ENCODE results near the gene FOXD3. TPM values are rescaled to one million over a fixed set of nuclear protein-coding genes. Genes with fewer than 3 reads are reported as not detected.

FOXD3 gene
- total RNA-seq, 2 experiments from 2014 or later, result not detected

GRCh38 chr1:63307196-63307794, 15.1 kb upstream of the FOXD3 start:
- Mint-ChIP-seq H3K9me3 (ENCODE audit: insufficient read depth) (no peaks in the 10 kb centered on the region), H3K27me3 (ENCODE audit: low read depth) (peaks cover 17% of the 10 kb centered on the region), H3K36me3 (ENCODE audit: low read depth) (no peaks in the 10 kb centered on the region), H3K27ac (no peak overlapping the region), H3K4me3 (no peak overlapping the region), H3K4me1 (ENCODE audit: low read depth) (no peaks in the 10 kb centered on the region)
- no peak for DNase-seq
- no peak for ATAC-seq
- ChIA-PET POLR2A (no interaction called here), CTCF (no interaction called here)

- no peak overlapping the region for H3K4me3 Mint-ChIP-seq
- ATAC-seq, result no peak
- peaks cover 35% of the 10 kb centered on the region for H3K4me1 Mint-ChIP-seq (ENCODE audit: low read depth)
- peaks cover 4% of the 10 kb centered on the region for H3K9me3 Mint-ChIP-seq (ENCODE audit: insufficient read depth)
- no peak for DNase-seq
- CTCF ChIA-PET, result interaction anchor here (1.0 to 2.9 kb wide), 4 partner anchors 10 to 36 kb away, joined by 3 to 8 read pairs (median 6); no protein-coding TSS in a partner anchor
- peaks cover 61% of the 10 kb centered on the region for H3K27me3 Mint-ChIP-seq (ENCODE audit: low read depth)
- peaks cover 24% of the 10 kb centered on the region for H3K36me3 Mint-ChIP-seq (ENCODE audit: low read depth)
- POLR2A ChIA-PET, result no interaction called here
- no peak overlapping the region for H3K27ac Mint-ChIP-seq
These were observed 5.8 kb upstream of the FOXD3 start for GRCh38 chr1:63316598-63316983.

DNA sequence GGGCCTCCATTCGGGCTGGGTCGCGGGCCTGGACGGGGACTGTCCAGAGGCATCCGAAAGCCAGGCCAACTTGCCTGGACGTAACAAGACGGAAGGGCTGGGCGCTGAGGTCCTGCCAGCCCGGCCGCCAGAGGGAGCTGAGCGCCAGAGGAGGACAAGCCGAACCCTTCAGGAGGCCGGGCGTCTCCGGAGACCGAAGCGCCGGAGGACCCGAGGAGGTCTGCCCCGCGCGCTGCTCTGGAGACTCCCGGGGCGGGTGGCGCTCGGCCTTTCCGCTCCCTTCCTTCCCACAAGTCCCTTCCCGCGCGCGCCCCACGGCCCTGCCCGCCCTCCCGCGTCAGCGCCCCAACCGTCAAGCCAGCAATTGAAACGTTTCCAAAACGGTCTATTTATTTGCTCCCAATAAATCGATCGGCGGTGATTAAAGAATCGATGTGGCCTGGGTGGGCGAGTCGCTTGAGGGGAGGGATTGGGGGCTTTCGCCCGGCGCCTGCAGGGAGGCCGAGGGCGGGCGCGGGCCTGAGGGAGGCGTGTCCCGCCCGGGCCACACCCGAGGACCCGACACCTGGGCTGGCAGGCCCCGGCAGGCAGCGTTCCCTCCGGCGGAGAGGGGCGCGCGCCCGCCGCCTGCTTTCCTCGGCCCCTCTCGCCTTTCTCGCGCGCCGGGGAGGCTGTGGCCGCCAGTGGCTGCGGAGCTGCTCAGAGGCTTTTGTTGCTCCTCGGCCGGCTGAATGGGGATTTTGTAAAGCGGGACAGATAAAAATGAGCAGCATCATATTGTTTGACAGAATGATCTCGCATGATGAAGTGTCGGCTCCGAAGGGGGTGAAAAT, 5.2 kb upstream of the FOXD3 start:
- Mint-ChIP-seq H3K4me3 (peak overlapping the region; percentile 67), H3K4me1 (ENCODE audit: low read depth) (peaks cover 39% of the 10 kb centered on the region), H3K27ac (no peak overlapping the region), H3K9me3 (ENCODE audit: insufficient read depth) (peaks cover 6% of the 10 kb centered on the region), H3K36me3 (ENCODE audit: low read depth) (peaks cover 26% of the 10 kb centered on the region), H3K27me3 (ENCODE audit: low read depth) (peaks cover 65% of the 10 kb centered on the region)
- ChIA-PET POLR2A (no interaction called here), CTCF (interaction anchor here (1.0 to 2.9 kb wide), 6 partner anchors 10 to 119 kb away, joined by 3 to 8 read pairs (median 6); no protein-coding TSS in a partner anchor)
- DNase-seq, result peak; percentile 68
- ATAC-seq, result peak; percentile 91

DNA sequence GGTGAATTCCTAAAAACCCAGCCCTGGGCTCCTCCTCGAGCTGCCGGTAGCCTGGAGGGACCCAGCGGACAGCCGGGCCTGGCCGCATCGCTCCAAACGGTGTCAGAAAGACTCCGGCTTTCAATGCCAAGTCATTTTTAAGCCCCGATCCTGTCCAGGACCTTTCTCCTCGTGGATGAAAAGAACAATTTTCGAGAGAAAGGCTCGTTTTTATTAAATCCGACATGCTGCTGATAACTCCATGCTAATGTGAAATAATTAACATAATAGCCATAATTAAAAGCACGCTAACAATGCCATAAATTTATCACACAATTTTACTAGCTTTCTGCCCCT, 4.6 kb upstream of the FOXD3 start:
- DNase-seq (no peak), ATAC-seq (no peak)
- peaks cover 6% of the 10 kb centered on the region for H3K9me3 Mint-ChIP-seq (ENCODE audit: insufficient read depth)
- peak overlapping the region; percentile 67 for H3K4me3 Mint-ChIP-seq
- CTCF ChIA-PET, result interaction anchor here (1.1 to 2.9 kb wide), 4 partner anchors 9 to 119 kb away, joined by 3 to 8 read pairs (median 6); no protein-coding TSS in a partner anchor
- peaks cover 27% of the 10 kb centered on the region for H3K36me3 Mint-ChIP-seq (ENCODE audit: low read depth)
- peaks cover 39% of the 10 kb centered on the region for H3K4me1 Mint-ChIP-seq (ENCODE audit: low read depth)
- POLR2A ChIA-PET, result no interaction called here
- H3K27ac Mint-ChIP-seq, result no peak overlapping the region
- H3K27me3 Mint-ChIP-seq (ENCODE audit: low read depth), result peaks cover 67% of the 10 kb centered on the region

- peaks cover 6% of the 10 kb centered on the region for H3K9me3 Mint-ChIP-seq (ENCODE audit: insufficient read depth)
- H3K36me3 Mint-ChIP-seq (ENCODE audit: low read depth), result peaks cover 27% of the 10 kb centered on the region
- ChIA-PET CTCF (interaction anchor here (1.3 to 2.9 kb wide), 3 partner anchors 9 to 118 kb away, joined by 5 to 8 read pairs (median 6); no protein-coding TSS in a partner anchor), POLR2A (no interaction called here)
- DNase-seq, result no peak
- H3K4me1 Mint-ChIP-seq (ENCODE audit: low read depth), result peaks cover 39% of the 10 kb centered on the region
- no peak for ATAC-seq
- peak overlapping the region; percentile 67 for H3K4me3 Mint-ChIP-seq
- peaks cover 68% of the 10 kb centered on the region for H3K27me3 Mint-ChIP-seq (ENCODE audit: low read depth)
- no peak overlapping the region for H3K27ac Mint-ChIP-seq
These were observed 4.0 kb upstream of the FOXD3 start for GRCh38 chr1:63318201-63318979.

GRCh38 chr1:63319046-63320021, 3.0 kb upstream of the FOXD3 start:
- peak overlapping the region; percentile 63 for H3K27ac Mint-ChIP-seq
- CTCF ChIA-PET, result interaction anchor here (1.0 to 2.9 kb wide), 3 partner anchors 8 to 14 kb away, joined by 3 to 8 read pairs (median 5); no protein-coding TSS in a partner anchor
- DNase-seq (no peak), ATAC-seq (no peak)
- H3K36me3 Mint-ChIP-seq (ENCODE audit: low read depth), result peaks cover 27% of the 10 kb centered on the region
- POLR2A ChIA-PET, result no interaction called here
- peaks cover 6% of the 10 kb centered on the region for H3K9me3 Mint-ChIP-seq (ENCODE audit: insufficient read depth)
- H3K4me1 Mint-ChIP-seq (ENCODE audit: low read depth), result peaks cover 41% of the 10 kb centered on the region
- H3K4me3 Mint-ChIP-seq, result peak overlapping the region; percentile 11
- H3K27me3 Mint-ChIP-seq (ENCODE audit: low read depth), result peaks cover 65% of the 10 kb centered on the region

DNA sequence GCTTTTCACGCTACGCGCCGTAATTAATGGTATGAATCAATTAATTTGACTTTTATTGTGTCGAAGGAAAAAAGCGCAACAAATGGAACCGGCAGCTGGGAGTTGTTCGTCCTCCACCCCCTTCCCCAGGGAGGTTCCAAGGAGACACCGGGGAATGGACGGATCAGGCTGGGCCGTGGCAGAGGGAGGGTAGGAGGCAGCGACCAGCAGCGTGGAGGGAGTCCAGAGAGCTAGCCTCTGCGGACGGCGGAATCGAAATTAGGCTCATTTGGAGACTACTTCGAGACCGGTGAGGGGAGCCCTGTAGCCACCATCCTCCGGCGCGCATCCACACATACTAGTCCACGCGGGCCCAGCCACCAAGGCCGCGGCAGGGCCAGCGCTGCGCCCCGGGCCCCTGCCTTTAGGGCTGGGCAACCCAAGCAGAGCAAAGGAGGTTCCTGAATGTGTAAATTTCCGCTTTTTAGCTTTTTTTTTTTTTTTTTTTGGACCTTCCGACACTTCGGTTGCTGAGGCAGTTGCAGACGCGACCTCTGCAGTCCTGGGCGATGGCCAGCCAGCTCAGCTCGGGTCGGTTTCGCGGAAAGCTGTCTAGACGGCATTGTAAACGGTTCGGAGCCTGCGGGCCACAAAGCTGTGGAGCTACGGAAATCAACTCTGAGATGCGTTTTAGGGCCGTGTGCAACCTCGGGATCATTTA, 2.2 kb upstream of the FOXD3 start:
- CTCF ChIA-PET, result interaction anchor here (0.7 to 1.0 kb wide), 2 partner anchors 9 to 13 kb away, joined by 3 read pairs; no protein-coding TSS in a partner anchor

DNA sequence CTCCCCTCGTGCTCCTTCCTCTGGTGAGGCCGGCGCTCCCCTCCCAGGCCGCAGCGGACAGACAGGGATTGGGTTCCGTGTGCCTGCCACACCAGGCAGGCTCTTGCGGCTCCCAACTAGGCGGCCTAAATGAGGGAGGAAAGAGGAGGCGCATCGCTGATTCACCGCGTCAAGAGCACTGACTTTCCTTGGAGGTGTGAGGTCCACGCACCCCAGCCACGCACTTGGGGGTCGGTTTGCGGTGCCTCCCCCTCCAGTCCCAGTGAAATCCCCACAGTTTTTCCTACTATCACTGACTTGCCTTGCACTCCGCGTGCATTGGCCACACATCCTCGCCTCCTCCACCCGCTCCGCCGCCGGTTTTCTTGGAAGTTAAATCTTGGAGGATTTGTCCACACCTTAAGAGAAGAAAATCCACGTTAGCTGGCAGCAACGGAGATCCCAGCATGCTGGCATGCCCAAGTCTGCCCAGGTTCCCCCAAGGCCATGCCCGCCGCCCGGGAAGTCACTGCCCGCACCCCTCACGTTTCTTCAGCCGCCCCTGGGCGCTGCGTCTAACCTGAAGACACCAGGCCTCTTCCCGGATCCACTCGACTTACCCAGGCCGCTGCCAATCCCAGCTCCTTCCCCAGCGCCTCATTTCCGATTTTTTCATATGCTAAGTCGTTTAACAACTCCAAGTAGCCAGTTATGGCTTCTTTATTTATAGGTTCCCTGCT, 1.1 kb upstream of the FOXD3 start:
- Mint-ChIP-seq H3K27ac (peak overlapping the region; percentile 74), H3K4me3 (peak overlapping the region; percentile 65), H3K27me3 (ENCODE audit: low read depth) (peaks cover 64% of the 10 kb centered on the region), H3K36me3 (ENCODE audit: low read depth) (peaks cover 29% of the 10 kb centered on the region), H3K9me3 (ENCODE audit: insufficient read depth) (peaks cover 6% of the 10 kb centered on the region), H3K4me1 (ENCODE audit: low read depth) (peaks cover 49% of the 10 kb centered on the region)
- ChIA-PET CTCF (interaction anchor here (1.5 kb wide), 1 partner anchor 9 kb away, joined by 4 read pairs; no protein-coding TSS in a partner anchor), POLR2A (no interaction called here)
- no peak for DNase-seq
- ATAC-seq, result no peak

More for the DNA sequence above, 2.2 kb upstream of the FOXD3 start:
- Mint-ChIP-seq H3K9me3 (ENCODE audit: insufficient read depth) (peaks cover 6% of the 10 kb centered on the region), H3K4me1 (ENCODE audit: low read depth) (peaks cover 47% of the 10 kb centered on the region), H3K4me3 (peak overlapping the region; percentile 11), H3K27ac (peak overlapping the region; percentile 78), H3K36me3 (ENCODE audit: low read depth) (peaks cover 29% of the 10 kb centered on the region), H3K27me3 (ENCODE audit: low read depth) (peaks cover 66% of the 10 kb centered on the region)
- DNase-seq (no peak), ATAC-seq (no peak)
- POLR2A ChIA-PET, result no interaction called here

- Mint-ChIP-seq H3K9me3 (ENCODE audit: insufficient read depth) (peaks cover 6% of the 10 kb centered on the region), H3K4me1 (ENCODE audit: low read depth) (peaks cover 49% of the 10 kb centered on the region), H3K36me3 (ENCODE audit: low read depth) (peaks cover 29% of the 10 kb centered on the region), H3K27ac (peak overlapping the region; percentile 74), H3K27me3 (ENCODE audit: low read depth) (peaks cover 64% of the 10 kb centered on the region), H3K4me3 (peak overlapping the region; percentile 65)
- POLR2A ChIA-PET, result no interaction called here
- CTCF ChIA-PET, result interaction anchor here (1.5 kb wide), 1 partner anchor 9 kb away, joined by 4 read pairs; no protein-coding TSS in a partner anchor
- DNase-seq, result no peak
- ATAC-seq, result no peak
These were observed 618 bp upstream of the FOXD3 start for GRCh38 chr1:63321785-63322113.

All from activated CD8-positive, alpha-beta T cell treated with anti-CD3 and anti-CD28 coated beads, Interleukin-2, amount 10 ng/mL, durations not matched to agents 7 days and 5 days (primary cell).